OCI-LY1 (cell line): ENCODE measurements around the gene ZFPL1.
A peak's percentile ranks its signal among the peaks of the same experiment; 100 is the strongest.

Experiments used
- H2AFZ ChIP-seq: fragments of 200-600 bp; sonication (generic), shearing (Covaris generic); 2 replicates; pipeline ENCODE4 v1.6.0; 2014; ENCODE audit warnings: antibody characterized with exemption, mild to moderate bottlenecking, low read length
- H3F3A ChIP-seq: fragments of 200-600 bp; sonication (generic), shearing (Covaris generic); 2 replicates; pipeline ENCODE4 v1.6.0; 2014; ENCODE audit warnings: mild to moderate bottlenecking, antibody characterized with exemption, low read length, moderate library complexity; ENCODE audit not compliant: insufficient read depth
- H3K27ac ChIP-seq: fragments of 200-600 bp; sonication (generic); 2 replicates; pipeline ENCODE4 v1.5.1; 2014; ENCODE audit warnings: low read length, mixed run types, mild to moderate bottlenecking, low read depth; ENCODE audit not compliant: poor library complexity, severe bottlenecking
- H3K27me3 ChIP-seq: fragments of 200-600 bp; sonication (generic); 2 replicates; pipeline ENCODE4 v1.6.0; 2014; ENCODE audit warnings: antibody characterized with exemption, mild to moderate bottlenecking, low read length, moderate library complexity; ENCODE audit not compliant: insufficient read depth
- H3K36me3 ChIP-seq: fragments of 200-600 bp; sonication (generic); 2 replicates; pipeline ENCODE4 v1.6.1; 2014; ENCODE audit warnings: mild to moderate bottlenecking, antibody characterized with exemption, low read length, moderate library complexity, mixed read lengths; ENCODE audit not compliant: insufficient read depth
- H3K4me1 ChIP-seq: fragments of 200-600 bp; sonication (generic); 2 replicates; pipeline ENCODE4 v1.5.1; 2014; ENCODE audit warnings: mild to moderate bottlenecking, low read length, moderate library complexity; ENCODE audit not compliant: insufficient read depth, severe bottlenecking
- H3K4me2 ChIP-seq: fragments of 200-600 bp; sonication (generic), shearing (Covaris generic); 2 replicates; pipeline ENCODE4 v1.6.1; 2014; ENCODE audit warnings: low read length
- H3K4me3 ChIP-seq: fragments of 200-600 bp; sonication (generic); 2 replicates; pipeline ENCODE4 v1.5.1; 2014; ENCODE audit warnings: low read length, low read depth, mild to moderate bottlenecking, mixed read lengths; ENCODE audit not compliant: poor library complexity, severe bottlenecking
- H3K79me2 ChIP-seq: fragments of 200-600 bp; shearing (Covaris generic); 2 replicates; pipeline ENCODE4 v1.6.1; 2016; ENCODE audit warnings: mixed run types, low read length, mixed read lengths; ENCODE audit not compliant: insufficient read depth
- H3K9ac ChIP-seq: fragments of 200-600 bp; sonication (generic), shearing (Covaris generic); 2 replicates; pipeline ENCODE4 v1.6.1; 2014; ENCODE audit warnings: mild to moderate bottlenecking, low read length, mixed read lengths
- H3K9me2 ChIP-seq: fragments of 200-600 bp; sonication (generic), shearing (Covaris generic); 2 replicates; pipeline ENCODE4 v1.6.1; 2014; ENCODE audit warnings: low read depth, mild to moderate bottlenecking, low read length, mixed read lengths
- H3K9me3 ChIP-seq: fragments of 200-600 bp; shearing (Covaris generic); 2 replicates; pipeline ENCODE4 v1.6.1; 2014; ENCODE audit warnings: low read length, mixed read lengths
- H4K20me1 ChIP-seq: fragments of 200-600 bp; sonication (generic), shearing (Covaris generic); 2 replicates; pipeline ENCODE4 v1.6.0; 2016; ENCODE audit warnings: mild to moderate bottlenecking, low read length; ENCODE audit not compliant: insufficient read depth
- CTCF ChIP-seq: fragments of 200-600 bp; sonication (generic), shearing (Covaris generic); IDR thresholded peaks from 2 replicates; pipeline ENCODE4 v1.5.1; 2017; ENCODE audit warnings: mild to moderate bottlenecking, antibody characterized with exemption, low read length, moderate library complexity, mixed read lengths
- EZH2 ChIP-seq: fragments of 200-600 bp; sonication (generic), shearing (Covaris generic); IDR thresholded peaks from 2 replicates; pipeline ENCODE4 v1.8.0; 2017; ENCODE audit warnings: borderline replicate concordance, mixed run types, mild to moderate bottlenecking, antibody characterized with exemption, low read length, moderate library complexity, mixed read lengths

Gene ZFPL1

GRCh38 chr11:65133724-65134123 lies 49.7 kb downstream of the ZFPL1 start:
- Histone ChIP-seq H3K9me2 (no peaks in the 10 kb centered on the region), H4K20me1 (no peaks in the 10 kb centered on the region), H3K27ac (peak overlapping the region; percentile 99)

GRCh38 chr11:65134240-65134951 lies 50.4 kb downstream of the ZFPL1 start, which contains the start of gene SYVN1:
TSS of gene SYVN1 (minus strand) at chr11:65134519. CDS start at chr11:65133601, 918 bp downstream.
- H3K4me2 ChIP-seq = peak within 1 kb of the TSS; percentile 93
- H3K4me1 ChIP-seq = peaks cover 47% of the 10 kb centered on the region
- H3K36me3 ChIP-seq = peaks cover 43% of the 10 kb centered on the region
- TF ChIP-seq CTCF (no peak), EZH2 (no peak)
- H4K20me1 ChIP-seq = no peaks in the 10 kb centered on the region
- peaks cover 8% of the 10 kb centered on the region; the same call in 1 of the 2 replicates for H3K79me2 ChIP-seq
- H3K9me3 ChIP-seq = no peaks in the 10 kb centered on the region
- peak within 1 kb of the TSS; percentile 93 for H3K9ac ChIP-seq
- peak within 1 kb of the TSS; percentile 99 for H3K27ac ChIP-seq
- peak within 1 kb of the TSS; percentile 95 for H3K4me3 ChIP-seq
- 0 out of 2 replicates have a peak, but pooled peaks cover under 1% of the 10 kb centered on the region for H3F3A ChIP-seq
- no peak within 1 kb of the TSS for H2AFZ ChIP-seq
- H3K27me3 ChIP-seq = no peaks in the 10 kb centered on the region
- no peaks in the 10 kb centered on the region for H3K9me2 ChIP-seq

More at GRCh38 chr11:65133724-65134123, 49.7 kb downstream of the ZFPL1 start:
- H3K4me2 ChIP-seq = peak overlapping the region; percentile 93
- H3K4me1 ChIP-seq = peaks cover 50% of the 10 kb centered on the region
- H3K9me3 ChIP-seq = no peaks in the 10 kb centered on the region
- peaks cover 50% of the 10 kb centered on the region for H3K36me3 ChIP-seq
- H3K79me2 ChIP-seq = peaks cover 8% of the 10 kb centered on the region; the same call in 1 of the 2 replicates
- no peaks in the 10 kb centered on the region for H3K27me3 ChIP-seq
- peak overlapping the region; percentile 95 for H3K4me3 ChIP-seq
- TF ChIP-seq CTCF = no peak
- TF ChIP-seq EZH2 = no peak
- no peak overlapping the region for H2AFZ ChIP-seq
- H3F3A ChIP-seq = 0 out of 2 replicates have a peak, but pooled peaks cover 7% of the 10 kb centered on the region
- peak overlapping the region; percentile 93 for H3K9ac ChIP-seq

- H3K36me3 ChIP-seq = peaks cover 36% of the 10 kb centered on the region
- H3K9me3 ChIP-seq = no peaks in the 10 kb centered on the region
- H3K4me1 ChIP-seq = peaks cover 42% of the 10 kb centered on the region
- no peak for TF ChIP-seq EZH2
- TF ChIP-seq CTCF = no peak
- H3K4me2 ChIP-seq = peak overlapping the region; percentile 93
- no peaks in the 10 kb centered on the region for H3K9me2 ChIP-seq
- H3K79me2 ChIP-seq = peaks cover 8% of the 10 kb centered on the region; the same call in 1 of the 2 replicates
- no peaks in the 10 kb centered on the region for H3F3A ChIP-seq
- peak overlapping the region; percentile 95 for H3K4me3 ChIP-seq
- no peaks in the 10 kb centered on the region for H3K27me3 ChIP-seq
- peak overlapping the region; percentile 93 for H3K9ac ChIP-seq
- H3K27ac ChIP-seq = peak overlapping the region; percentile 99
- no peaks in the 10 kb centered on the region for H4K20me1 ChIP-seq
- no peak overlapping the region for H2AFZ ChIP-seq
Measured at GRCh38 chr11:65134952-65135632, 51.1 kb downstream of the ZFPL1 start.
